Endothelial cell of umbilical vein (primary cell): Measurements from ENCODE around the gene ATXN1.

Experiments used
- POLR2A ChIP-seq: IDR thresholded peaks from 2 replicates; pipeline ENCODE4 v1.6.1; 2012; ENCODE audit warnings: low read depth, mild to moderate bottlenecking, control low read depth, low read length
- POLR2AphosphoS5 ChIP-seq: IDR thresholded peaks from 2 replicates; pipeline ENCODE4 v1.6.1; 2012; ENCODE audit warnings: low read depth, mild to moderate bottlenecking, control low read depth, low read length, moderate library complexity; ENCODE audit not compliant: insufficient read depth

GRCh38 chr6:16608444-16608843 is 152.8 kb downstream of the ATXN1 start:
- TF ChIP-seq POLR2A = no peak
- no peak for TF ChIP-seq POLR2AphosphoS5
